ENCODE measurements around the gene ALDH1L1.

Gene ALDH1L1

GRCh38 chr3:126087552-126088175, 92.7 kb downstream of the ALDH1L1 start:
- H3K4me3 ChIP-seq (replicated peaks; ENCODE audit: low read depth, low read length), result no peak overlapping the region
- no peak for DNase-seq (ENCODE audit: low read depth)
- TF ChIP-seq CTCF (IDR thresholded peaks at IDR 0.05; ENCODE audit: low read length, missing control alignments), result no peak

- TF ChIP-seq CTCF (IDR thresholded peaks at IDR 0.05; ENCODE audit: low read length, missing control alignments), result no peak
These were observed 94.5 kb downstream of the ALDH1L1 start for GRCh38 chr3:126085841-126086240.

GRCh38 chr3:126085276-126085675, 95.1 kb downstream of the ALDH1L1 start:
- H3K4me3 ChIP-seq (replicated peaks; ENCODE audit: low read depth, low read length), result no peak overlapping the region
- DNase-seq (ENCODE audit: low read depth), result no peak
- no peak for TF ChIP-seq CTCF (IDR thresholded peaks at IDR 0.05; ENCODE audit: low read length, missing control alignments)

More at GRCh38 chr3:126085841-126086240, 94.5 kb downstream of the ALDH1L1 start:
- no peak for DNase-seq (ENCODE audit: low read depth)
- H3K4me3 ChIP-seq (replicated peaks; ENCODE audit: low read depth, low read length), result no peak overlapping the region

GRCh38 chr3:126084768-126085180, 95.6 kb downstream of the ALDH1L1 start:
- DNase-seq (ENCODE audit: low read depth), result no peak
- peak overlapping the region; percentile 65 for H3K4me3 ChIP-seq (replicated peaks; ENCODE audit: low read depth, low read length)
- TF ChIP-seq CTCF (IDR thresholded peaks at IDR 0.05; ENCODE audit: low read length, missing control alignments), result no peak

- peak; percentile 74 for DNase-seq (ENCODE audit: low read depth)
- H3K4me3 ChIP-seq (replicated peaks; ENCODE audit: low read depth, low read length), result peak within 1 kb of the TSS; percentile 65
- peak; percentile 37 for TF ChIP-seq CTCF (IDR thresholded peaks at IDR 0.05; ENCODE audit: low read length, missing control alignments)
These were observed 96.2 kb downstream of the ALDH1L1 start, which contains the start of gene SLC41A3 for GRCh38 chr3:126083913-126084767. TSS of gene SLC41A3 (minus strand) at chr3:126084124. CDS start at chr3:126068219, 15,905 bp downstream.

GRCh38 chr3:126083511-126083912, 96.9 kb downstream of the ALDH1L1 start:
- DNase-seq (ENCODE audit: low read depth), result no peak
- H3K4me3 ChIP-seq (replicated peaks; ENCODE audit: low read depth, low read length), result peak overlapping the region; percentile 65
- TF ChIP-seq CTCF (IDR thresholded peaks at IDR 0.05; ENCODE audit: low read length, missing control alignments), result no peak
